Hair follicle dermal papilla cell (primary cell): Measurements from ENCODE around the gene SFSWAP. TPM values are rescaled to one million over a fixed set of nuclear protein-coding genes. Genes with fewer than 3 reads are reported as not detected.

Experiments used
- small RNA-seq: library from RNA; depleted of rRNA; stranded (forward); fragments of <200 nt; gene quantifications from one replicate; pipeline ENCODE3, GENCODE V24; 2012
- total RNA-seq: library from RNA; depleted of rRNA; stranded (reverse); fragments of >200 nt; gene quantifications from 2 replicates; pipeline ENCODE4 v1.2.3, GENCODE V29; 2012

Gene SFSWAP
- total RNA-seq = 31.7 and 40.7 TPM in 2 replicates

DNA sequence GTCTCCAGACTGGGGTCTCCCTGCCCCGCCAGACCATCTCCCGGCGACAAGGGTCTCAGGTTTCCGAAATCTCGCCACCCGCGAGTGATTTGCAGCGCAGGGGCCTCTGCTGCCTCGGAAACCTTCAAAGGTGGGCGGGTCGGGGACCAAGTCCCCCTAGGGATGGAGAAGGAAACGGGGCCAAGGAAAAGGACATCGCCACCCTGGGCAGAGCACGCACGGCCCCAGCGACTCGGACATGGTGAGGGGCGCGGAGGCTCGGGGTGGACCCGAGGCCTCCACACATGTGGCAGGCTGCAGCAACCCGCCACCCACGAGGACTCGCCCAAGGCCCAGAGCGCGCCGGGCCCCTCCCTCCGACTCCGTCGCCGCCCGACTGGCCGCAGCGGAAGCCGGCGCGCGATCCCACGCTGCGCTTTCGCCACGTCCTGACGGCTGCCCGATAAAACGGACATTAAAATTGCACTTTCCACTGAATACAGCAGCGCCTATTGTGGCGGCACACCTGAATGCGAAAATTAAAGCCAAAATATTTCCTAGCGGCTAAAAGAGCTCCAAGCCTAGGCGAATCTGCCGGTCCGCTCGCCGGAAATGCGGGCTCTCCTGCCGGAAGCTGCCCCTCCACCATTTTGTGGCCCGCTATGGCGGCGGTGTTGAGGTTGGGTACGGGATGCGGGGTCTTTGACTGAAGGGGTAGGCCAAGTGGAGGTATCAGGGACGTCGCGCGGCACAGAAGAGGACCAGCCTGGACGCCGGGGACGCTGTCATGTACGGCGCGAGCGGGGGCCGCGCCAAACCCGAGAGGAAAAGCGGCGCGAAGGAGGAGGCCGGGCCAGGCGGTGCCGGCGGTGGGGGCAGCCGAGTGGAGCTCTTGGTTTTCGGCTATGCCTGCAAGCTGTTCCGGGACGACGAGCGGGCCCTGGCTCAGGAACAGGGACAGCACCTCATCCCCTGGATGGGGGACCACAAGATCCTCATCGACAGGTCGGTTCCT, at the start of gene SFSWAP:
TSS of gene SFSWAP (plus strand) at position 627 of the 994 bp plus-strand sequence. CDS start at position 767, 140 bp downstream.

GRCh38 chr12:131827961-131828534, 117.2 kb downstream of the SFSWAP start, which contains the start of gene MMP17:
TSS of gene MMP17 (plus strand) at chr12:131828393. CDS start at chr12:131828495, 102 bp downstream.

Small RNA genes lying within 50 kb of the gene (small RNA-seq; reads per million reads assigned to genes)
- gene RNA5SP377 (not detected), gene RNA5SP378 (not detected), gene RNU6-1017P (not detected)

Other genes with a start within 250 kb of the SFSWAP start
- gene MMP17, start 117.3 kb downstream of the SFSWAP start, total RNA-seq = 11.2 and 18.5 TPM in 2 replicates
- 13.3 and 14.8 TPM in 2 replicates for gene ULK1, start 183.5 kb downstream of the SFSWAP start, total RNA-seq
- gene PUS1, start 218.2 kb downstream of the SFSWAP start, total RNA-seq = 8.0 and 11.0 TPM in 2 replicates
- 14.1 and 16.1 TPM in 2 replicates for gene EP400, start 238.9 kb downstream of the SFSWAP start, total RNA-seq